HG03469 (cell line): Measurements from ENCODE around the gene CEP97.
"Not testable (repeated sequence)": the region's sequence is repeated elsewhere in the genome, so short reads cannot be mapped to it uniquely, and the experiment has no call there.

Experiments
- ATAC-seq: cut with Tn5 transposase; IDR thresholded peaks from one replicate; pipeline ENCODE4 v1.9.1; 2021; ENCODE audit warnings: mild to moderate bottlenecking, moderate library complexity, moderate number of reproducible peaks; ENCODE audit not compliant: unreplicated experiment

The CEP97 gene

DNA sequence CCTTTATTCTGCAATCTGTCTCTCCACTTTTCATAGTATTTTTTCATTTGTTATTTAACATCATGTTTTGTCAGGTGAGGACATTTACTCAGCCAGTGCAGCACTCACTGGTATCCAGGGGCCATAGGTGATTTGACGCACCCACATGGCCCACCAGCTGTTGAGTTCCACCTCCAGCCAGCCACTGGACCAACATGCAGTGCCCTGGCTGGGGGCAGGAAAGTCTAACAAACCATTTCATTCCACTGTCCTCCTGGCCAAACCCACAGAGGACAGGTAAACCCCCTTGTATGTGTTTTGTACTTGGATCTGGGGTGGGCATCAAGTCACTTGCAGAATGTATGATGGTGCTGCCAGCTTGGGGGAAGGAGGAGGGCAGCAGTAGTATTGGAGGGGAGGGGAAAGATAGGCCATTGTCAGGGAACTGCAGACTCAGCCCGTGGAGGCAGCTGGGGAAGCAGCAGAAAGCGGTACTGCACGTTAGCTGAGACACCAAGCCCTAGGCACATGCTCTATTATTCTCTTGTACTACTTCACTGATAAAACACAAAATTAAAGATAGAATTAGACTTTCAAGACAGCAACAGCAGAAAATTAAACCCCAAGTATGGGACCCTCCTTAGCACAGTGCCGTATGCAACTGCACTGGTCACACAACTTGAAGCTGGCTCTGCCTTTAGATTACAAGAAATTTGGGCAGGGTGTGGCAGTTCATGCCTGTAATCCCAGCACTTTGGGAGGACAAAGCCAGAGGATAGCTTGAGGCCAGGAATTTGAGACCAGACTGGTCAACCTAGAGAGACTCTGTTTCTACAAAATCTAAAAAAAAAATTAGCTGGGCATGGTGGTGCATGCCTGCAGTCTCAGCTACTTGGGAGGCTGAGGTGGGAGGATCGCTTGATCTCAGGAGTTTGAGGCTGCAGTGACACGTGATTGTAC is 22.4 kb upstream of the CEP97 start:
- ATAC-seq: no peak

GRCh38 chr3:101702726-101703125 is 21.7 kb upstream of the CEP97 start:
- no peak for ATAC-seq

- ATAC-seq: no peak
Measured at GRCh38 chr3:101703169-101703568, 21.2 kb upstream of the CEP97 start.

- not testable (repeated sequence) for ATAC-seq
Measured at GRCh38 chr3:101704639-101705038, 19.8 kb upstream of the CEP97 start.

DNA sequence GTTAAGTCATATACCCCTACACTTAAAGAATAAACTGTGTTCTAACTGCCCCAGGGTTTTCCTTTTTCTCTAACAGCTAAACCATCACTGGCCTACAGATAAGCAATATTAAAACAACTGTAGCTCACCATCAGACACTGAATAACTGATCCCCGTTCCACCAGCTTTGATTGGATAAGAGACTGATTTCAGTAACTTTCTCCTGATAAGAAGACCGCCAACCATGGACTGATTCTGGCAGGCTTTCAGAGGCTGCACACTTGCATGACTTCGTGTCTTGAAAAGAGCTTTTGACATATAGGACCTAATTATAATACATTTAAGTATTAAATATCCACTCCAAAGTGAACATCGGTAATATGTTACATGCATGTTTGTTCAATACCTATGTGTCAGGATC is 15.3 kb upstream of the CEP97 start:
- no peak for ATAC-seq

DNA sequence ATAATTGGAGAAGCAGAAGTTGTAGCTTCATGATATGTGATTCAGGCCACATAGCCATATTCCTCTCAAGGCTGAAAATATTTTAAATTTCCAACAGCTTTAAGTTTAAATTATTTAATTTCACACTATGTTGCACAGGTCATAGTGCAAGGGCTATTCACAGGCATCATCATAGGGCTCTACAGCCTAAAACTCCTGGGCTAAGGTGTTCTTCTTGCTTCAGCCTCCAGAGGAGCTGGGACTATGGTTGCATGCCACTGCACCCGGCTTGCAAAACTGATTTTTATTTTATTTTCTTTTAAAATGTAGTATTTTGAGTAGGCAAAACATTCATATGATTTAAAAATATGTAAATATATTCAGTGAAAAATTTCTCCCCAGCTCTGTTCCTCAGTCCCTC is 6.0 kb upstream of the CEP97 start:
- no peak for ATAC-seq

- no peak for ATAC-seq
Measured at GRCh38 chr3:101719604-101720185, 4.7 kb upstream of the CEP97 start.

GRCh38 chr3:101720851-101721840 is 3.3 kb upstream of the CEP97 start:
- ATAC-seq: no peak

GRCh38 chr3:101722394-101723173 is 1.8 kb upstream of the CEP97 start:
- peak; percentile 65 for ATAC-seq

DNA sequence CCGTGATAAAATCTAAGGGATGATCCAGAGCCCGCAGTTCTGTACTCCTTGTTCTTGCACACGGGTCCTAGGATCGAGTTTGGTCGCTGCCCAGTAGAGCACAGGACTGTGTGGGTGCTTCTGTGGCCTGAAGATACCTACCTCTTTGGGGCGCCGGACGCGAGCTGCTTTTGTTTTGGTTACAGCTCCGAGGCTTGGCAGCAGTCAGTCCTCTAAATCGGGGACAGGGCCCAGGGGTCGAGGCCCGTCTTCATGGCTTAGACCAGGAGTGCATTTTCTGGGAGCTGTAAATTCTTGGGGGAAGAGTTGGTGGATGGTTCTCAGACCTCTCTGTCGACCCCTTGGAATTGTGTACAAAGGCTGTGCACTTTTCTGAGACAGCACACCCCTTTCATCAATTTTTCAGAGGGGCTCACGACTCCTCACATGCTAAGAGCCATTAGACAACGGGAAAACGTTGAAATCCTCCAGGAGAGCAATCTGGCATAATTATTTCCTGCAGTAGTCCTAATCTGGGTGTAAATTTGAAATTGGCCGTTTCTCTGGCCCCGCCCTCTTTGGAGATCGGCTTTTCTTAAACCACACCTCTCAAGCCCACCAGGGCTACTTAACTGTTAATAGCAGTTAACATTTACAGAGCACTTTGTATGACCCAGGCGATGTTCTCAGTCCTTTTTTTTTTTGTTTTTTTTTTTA is 928 bp downstream of the CEP97 start:
- ATAC-seq: peak; percentile 2

GRCh38 chr3:101725890-101726275 is 1.5 kb downstream of the CEP97 start:
- ATAC-seq: no peak

DNA sequence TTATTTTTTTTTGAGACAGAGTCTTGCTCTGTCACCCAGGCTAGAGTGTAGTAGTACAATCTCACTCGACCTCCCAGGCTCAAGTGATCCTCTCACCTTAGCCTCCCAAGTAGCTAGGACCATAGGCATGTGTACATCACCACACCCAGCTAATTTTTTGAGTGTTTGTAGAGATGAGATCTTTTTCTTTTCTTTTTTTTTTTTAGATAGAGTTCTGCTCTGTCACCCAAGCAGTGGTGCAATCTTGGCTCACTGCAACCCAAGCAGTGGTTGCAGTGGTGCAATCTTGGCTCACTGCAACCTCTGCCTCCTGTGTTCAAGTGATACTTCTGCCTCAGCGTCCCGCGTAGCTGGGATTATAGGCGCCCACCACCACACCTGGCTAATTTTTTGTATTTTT is 5.2 kb downstream of the CEP97 start:
- ATAC-seq: no peak

- ATAC-seq: no peak
Measured at GRCh38 chr3:101730839-101731238, 6.4 kb downstream of the CEP97 start.

DNA sequence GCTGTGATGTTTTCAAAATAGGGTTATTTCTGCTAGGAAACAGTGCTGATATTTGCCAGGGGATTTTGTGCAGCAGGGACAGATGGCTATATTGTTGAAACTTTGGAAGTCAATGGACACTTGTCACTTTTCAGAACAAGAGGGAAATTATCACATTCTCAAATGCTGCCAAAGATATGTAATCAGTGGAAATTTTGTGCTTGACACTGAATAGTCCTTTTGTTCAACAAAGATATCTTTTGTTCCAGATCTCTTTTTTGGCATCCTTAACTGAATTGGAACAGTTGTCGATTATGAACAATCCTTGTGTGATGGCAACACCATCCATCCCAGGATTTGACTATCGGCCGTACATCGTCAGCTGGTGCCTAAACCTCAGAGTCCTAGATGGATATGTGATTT is 7.8 kb downstream of the CEP97 start:
- ATAC-seq: no peak

GRCh38 chr3:101735833-101736232 is 11.4 kb downstream of the CEP97 start:
- no peak for ATAC-seq

- not testable (repeated sequence) for ATAC-seq
Measured at GRCh38 chr3:101741914-101742313, 17.5 kb downstream of the CEP97 start.

DNA sequence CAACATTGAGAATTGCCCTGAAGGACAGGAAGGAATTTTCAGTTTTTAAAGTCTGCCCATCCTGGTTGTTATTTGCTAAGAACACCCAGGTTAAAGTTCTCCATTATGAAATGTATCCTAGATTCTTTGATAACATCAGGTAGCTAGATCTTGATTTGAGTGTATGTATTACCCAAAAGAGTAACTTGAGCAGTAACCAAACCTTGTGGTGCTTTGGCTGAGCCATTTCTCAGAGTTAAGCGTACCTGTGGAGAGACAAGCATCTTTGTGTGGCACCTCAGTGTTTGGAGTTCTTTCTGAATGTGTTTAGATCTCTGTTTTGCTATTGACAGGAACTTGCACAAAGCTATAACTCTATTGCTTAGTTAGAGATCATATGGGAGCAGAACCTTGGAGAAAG is 20.4 kb downstream of the CEP97 start:
- ATAC-seq: no peak

- not testable (repeated sequence) for ATAC-seq
Measured at GRCh38 chr3:101745934-101746333, 21.5 kb downstream of the CEP97 start.

- not testable (repeated sequence) for ATAC-seq
Measured at GRCh38 chr3:101753386-101754113, 29.1 kb downstream of the CEP97 start.
